GM21825 (cell line): ENCODE measurements around the gene SORCS2.

ENCODE experiments used
- ATAC-seq: cut with Tn5 transposase; IDR thresholded peaks from one replicate; pipeline ENCODE4 v1.9.1; 2021; ENCODE audit warnings: mild to moderate bottlenecking, moderate library complexity; ENCODE audit not compliant: unreplicated experiment

SORCS2 gene

GRCh38 chr4:7620814-7621176 is 428.5 kb downstream of the SORCS2 start:
- ATAC-seq, result no peak

DNA sequence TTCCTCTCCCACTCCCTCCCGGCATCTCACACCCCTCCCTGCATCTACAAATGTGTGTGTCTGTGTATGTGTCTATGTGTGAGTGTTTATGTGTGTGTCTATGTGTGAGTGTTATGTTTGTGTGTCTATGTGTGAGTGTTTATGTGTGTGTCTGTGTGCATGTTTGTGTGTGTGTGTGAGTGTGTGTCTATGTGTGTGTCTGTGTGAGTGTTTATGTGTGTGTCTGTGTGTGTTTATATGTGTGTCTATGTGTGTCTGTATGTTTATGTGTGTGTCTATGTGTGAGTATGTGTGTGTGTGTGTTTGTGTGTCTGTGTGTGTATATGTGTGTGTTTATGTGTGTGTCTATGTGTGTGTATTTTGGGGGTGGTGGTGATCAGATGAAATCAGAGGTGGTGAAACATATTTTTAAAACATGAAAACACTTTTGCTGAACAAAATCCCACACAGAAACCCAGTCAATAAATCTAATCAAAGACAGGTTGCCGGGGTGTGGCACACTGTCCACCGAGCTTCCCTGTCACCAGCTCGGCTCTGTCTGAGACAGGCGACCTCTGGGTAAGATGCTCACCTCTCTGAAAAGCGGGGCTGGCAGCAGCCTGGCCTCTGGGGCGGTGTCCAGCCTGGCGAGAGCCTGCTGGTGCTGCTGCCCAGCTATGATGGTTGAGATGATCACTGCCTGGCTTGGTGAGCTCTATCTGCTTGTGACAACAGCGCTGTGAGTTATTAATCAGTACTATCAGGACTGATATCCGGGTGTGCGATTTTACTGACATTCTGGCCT is 429.1 kb downstream of the SORCS2 start:
- no peak for ATAC-seq

DNA sequence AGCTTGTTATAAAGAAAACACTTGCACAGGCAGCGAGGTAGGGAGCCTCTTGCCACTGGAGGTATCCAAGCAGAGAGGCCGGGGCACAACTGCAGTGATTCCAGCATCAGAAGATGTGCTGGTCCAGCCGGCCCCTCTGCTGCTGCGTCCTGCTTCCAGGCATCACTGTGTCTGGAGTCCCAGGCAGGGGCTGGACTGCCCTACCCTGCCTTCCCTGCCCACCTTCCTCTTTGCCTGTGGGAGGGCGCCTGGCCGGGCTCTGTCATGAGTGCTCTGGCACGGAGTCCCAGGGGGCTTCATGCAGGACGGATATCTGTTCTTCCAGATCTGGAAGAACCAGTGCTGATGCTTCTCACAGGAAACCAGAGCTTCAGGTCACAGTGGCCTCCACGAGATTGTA is 430.0 kb downstream of the SORCS2 start:
- no peak for ATAC-seq

GRCh38 chr4:7623468-7623867 is 431.1 kb downstream of the SORCS2 start:
- no peak for ATAC-seq

GRCh38 chr4:7624396-7624980 is 432.1 kb downstream of the SORCS2 start:
- ATAC-seq, result no peak

DNA sequence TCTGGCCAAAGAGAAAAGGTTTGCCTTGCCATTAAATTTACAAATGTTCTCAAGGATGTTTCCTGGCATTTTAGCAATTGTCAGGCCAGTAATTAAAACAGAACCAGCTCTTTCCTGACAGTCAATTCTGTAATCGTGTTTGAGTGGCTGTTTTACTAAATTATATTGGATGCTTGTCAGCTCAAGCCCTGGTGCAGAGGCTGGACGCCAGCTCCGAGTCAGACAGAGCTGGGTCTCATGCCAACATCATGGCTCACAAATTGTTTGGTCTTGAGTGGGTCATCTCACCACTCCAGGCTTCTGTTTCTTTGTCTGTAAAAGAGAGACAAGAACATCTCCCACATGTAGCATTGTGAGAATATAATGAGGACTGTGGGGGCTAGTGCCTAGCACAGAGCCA is 432.7 kb downstream of the SORCS2 start:
- no peak for ATAC-seq

DNA sequence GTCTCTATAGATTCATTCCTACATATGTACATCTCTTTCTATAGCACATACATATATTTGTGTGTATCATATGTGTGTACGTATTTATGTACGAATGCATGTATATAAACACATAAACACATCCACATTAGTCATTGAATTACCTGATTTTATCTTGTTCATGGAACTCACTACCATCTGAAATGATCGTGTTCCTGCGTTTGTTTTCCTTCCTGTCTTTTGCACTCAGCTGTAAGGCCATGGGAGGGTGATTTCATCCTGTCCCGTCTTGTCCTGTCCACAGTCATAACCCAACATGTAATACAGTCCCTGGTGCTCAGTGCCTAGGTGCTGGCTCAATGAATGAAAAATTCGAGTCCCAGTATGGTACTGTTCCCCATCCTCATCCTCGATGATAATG is 434.2 kb downstream of the SORCS2 start:
- ATAC-seq, result no peak

GRCh38 chr4:7627251-7628250 is 435.2 kb downstream of the SORCS2 start:
- no peak for ATAC-seq

- no peak for ATAC-seq
These were observed 436.1 kb downstream of the SORCS2 start for GRCh38 chr4:7628432-7628831.

DNA sequence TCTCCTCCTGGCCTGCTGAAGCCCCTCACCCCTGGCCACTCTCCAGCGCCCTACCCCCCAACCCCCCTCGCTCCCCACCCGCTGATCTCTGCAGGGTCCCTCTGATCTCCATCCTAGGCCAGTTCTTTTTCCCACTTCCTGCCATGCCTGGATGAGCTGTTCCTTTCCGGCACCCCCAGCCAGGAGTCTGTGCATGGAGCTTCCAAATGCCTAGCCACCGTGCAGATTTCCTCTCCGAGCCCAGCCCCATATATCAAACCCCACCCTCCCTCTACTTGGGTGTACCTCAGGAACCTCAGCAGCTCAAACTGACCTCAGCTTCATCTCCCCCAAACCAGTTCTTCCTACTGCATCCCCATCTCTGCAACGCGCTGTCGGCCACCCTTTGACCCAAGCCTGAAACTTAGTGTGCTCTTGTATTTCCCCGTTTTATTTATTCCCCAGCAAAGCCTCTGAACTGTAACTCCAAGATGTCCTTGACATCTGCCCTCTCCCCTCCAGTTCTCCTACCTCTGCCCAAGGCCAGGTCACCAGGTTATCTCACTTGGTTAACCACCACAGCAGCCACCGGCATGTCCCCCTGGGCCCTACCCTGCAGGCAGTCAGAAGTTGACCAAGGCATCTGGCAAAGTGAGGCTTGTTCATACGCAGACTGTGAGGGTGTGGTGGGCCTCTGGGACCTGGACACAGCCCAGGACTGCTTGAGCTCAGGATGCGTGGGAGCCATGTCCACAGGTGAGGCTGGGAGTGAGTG is 437.3 kb downstream of the SORCS2 start:
- ATAC-seq, result no peak

DNA sequence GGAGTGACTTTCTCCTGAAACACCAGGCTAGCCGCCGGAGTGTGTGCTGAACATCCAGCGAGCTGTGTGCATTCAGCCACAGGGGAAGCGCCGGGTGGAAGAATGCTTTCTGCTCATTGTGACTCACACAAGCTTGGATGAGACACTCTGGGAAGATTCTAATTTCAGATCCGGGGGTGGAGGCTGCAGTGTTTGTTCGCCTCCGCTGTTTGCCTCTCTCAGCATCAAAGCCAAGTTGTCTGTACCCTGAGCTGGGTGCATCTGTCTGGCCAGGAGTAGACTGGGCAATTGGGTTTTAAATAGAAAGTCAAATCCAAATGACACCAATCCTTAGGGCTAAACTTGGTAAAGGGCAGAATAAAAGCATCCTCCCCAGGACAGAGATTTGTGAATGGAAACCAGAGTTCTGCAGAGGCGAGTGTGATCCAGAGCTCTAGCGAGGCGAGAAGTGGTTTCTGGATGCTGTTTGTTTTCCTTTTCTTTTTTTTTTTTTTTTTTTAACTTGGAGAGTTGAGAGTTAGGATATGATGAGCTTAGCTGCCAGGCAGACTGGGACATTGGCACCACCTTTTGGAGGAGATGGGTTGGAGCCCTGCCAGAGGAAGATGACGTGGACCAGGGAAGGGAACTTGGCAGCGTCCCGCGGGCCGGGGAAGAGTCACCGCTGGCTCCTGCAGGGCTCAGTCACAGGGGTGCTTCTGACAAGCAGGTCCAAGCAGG is 438.4 kb downstream of the SORCS2 start:
- ATAC-seq, result no peak

GRCh38 chr4:7631288-7632014 is 439.1 kb downstream of the SORCS2 start:
- no peak for ATAC-seq

GRCh38 chr4:7632341-7632740 is 440.0 kb downstream of the SORCS2 start:
- no peak for ATAC-seq

DNA sequence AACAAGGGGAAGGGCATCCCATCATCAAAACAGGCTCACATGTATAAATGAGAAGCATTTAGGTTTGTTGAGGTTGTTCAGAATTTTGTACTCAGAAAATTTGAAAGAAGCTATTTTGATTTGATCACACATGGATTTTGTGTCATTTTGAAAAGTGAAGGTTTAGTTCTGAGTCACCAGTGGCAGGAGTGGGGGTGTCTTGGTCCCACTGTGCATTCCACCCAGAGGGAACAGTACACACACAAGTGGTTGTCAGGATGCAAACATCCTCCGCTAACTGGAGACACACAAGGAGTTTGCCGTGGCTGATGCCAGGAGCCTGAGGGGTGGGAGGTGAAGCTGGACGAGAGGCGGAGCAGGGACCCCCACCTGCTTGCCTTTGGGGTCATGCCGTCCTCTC is 440.6 kb downstream of the SORCS2 start:
- no peak for ATAC-seq

- ATAC-seq, result no peak
These were observed 442.4 kb downstream of the SORCS2 start for GRCh38 chr4:7634661-7635251.

DNA sequence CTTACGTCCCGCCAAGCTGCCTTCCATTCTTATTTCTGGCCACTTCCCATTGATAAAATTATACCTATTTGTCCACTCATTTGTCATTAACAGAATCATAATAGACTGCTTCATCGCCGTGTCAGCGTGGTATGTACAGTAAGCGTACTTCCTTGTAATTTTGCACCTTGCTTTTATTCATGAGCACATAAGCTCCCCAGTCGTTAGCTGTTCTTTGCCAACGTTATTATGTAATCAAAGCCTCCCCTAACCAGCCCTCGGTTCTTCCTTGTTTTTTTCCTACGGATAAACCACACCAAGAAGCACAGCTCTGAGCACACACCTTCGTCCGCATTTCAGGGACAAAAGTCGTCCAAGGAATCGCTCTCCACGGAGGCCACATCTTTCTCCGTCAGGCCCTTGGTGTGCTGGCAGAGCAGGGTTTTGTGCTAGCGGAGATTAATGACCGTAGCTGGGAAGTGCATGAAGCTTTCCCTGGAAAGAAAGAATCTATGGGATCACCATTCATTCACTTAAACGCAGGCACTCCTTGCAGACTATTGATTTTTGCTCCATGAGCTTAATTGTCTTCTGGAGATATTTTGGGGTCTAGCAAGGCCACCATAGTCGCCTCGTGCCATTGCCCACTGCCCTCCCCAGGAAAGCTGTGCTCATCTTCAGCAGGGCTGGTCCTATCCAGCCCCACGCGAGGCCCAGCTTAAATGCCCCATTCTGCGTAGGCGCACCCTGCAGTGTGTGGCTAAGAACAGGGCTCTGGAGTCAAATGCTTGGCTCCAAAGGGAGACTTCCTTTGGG is 443.3 kb downstream of the SORCS2 start:
- ATAC-seq, result no peak

- no peak for ATAC-seq
These were observed 443.8 kb downstream of the SORCS2 start for GRCh38 chr4:7636240-7636508.

DNA sequence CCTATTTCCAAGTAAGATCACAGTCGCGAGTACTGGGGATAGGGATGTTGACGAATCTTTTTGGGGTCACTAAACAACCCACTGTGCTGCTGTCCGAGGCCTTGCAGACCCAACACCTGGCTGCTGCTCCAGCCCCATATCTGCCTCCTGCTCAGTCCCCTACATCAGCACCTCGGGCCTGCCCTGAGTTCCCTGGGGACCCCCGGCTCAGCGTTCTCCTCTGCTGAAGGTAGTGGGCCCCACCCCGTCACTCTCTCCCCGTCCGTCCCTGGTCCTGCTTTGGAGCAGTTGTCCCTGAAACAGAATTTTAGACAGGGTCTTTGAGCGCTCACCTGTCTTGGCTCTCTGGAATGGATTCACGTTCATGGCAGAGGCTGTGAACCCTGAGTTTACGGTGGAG is 444.8 kb downstream of the SORCS2 start:
- no peak for ATAC-seq

- ATAC-seq, result no peak
These were observed 445.6 kb downstream of the SORCS2 start for GRCh38 chr4:7637971-7638370.
